Progenitor cell of endocrine pancreas (in vitro differentiated cells): ENCODE results near the gene GALNS. TPM values are rescaled to one million over a fixed set of nuclear protein-coding genes. Genes with fewer than 3 reads are reported as not detected.

Experiments used
- DNase-seq: peaks from one replicate; pipeline ENCODE4 v3.0.0; 2021; ENCODE audit warnings: low spot score; ENCODE audit not compliant: unreplicated experiment
- H3K27ac Mint-ChIP-seq: 2 replicates; pipeline ENCODE4 v1.8.0; 2021; ENCODE audit warnings: mild to moderate bottlenecking, moderate library complexity, mixed read lengths
- H3K27me3 Mint-ChIP-seq: 2 replicates; pipeline ENCODE4 v1.8.0; 2021; ENCODE audit warnings: mixed read lengths
- H3K36me3 Mint-ChIP-seq: 2 replicates; pipeline ENCODE4 v1.8.0; 2022; ENCODE audit warnings: mixed read lengths; ENCODE audit not compliant: insufficient read depth
- H3K4me1 Mint-ChIP-seq: 2 replicates; pipeline ENCODE4 v1.8.0; 2021; ENCODE audit warnings: low read depth, mixed read lengths
- H3K4me3 Mint-ChIP-seq: 2 replicates; pipeline ENCODE4 v1.8.0; 2021; ENCODE audit warnings: low read depth, mild to moderate bottlenecking, moderate library complexity, mixed read lengths
- H3K9me3 Mint-ChIP-seq: 2 replicates; pipeline ENCODE4 v1.8.0; 2021; ENCODE audit warnings: low read depth, mixed read lengths
- total RNA-seq: library from RNA; stranded (reverse); gene quantifications from 2 replicates; pipeline ENCODE4 v1.2.1, GENCODE V29; 2021
- TF ChIP-seq, protein P1 (sequence below): fragments of 200-600 bp; sonication (generic); IDR thresholded peaks from one replicate; pipeline ENCODE4 v1.5.0; 2021; ENCODE audit warnings: antibody characterized with exemption, mild to moderate bottlenecking; ENCODE audit not compliant: unreplicated experiment

The GALNS gene
- total RNA-seq, 1 donor from 2014 or later = 32.7 TPM

DNA sequence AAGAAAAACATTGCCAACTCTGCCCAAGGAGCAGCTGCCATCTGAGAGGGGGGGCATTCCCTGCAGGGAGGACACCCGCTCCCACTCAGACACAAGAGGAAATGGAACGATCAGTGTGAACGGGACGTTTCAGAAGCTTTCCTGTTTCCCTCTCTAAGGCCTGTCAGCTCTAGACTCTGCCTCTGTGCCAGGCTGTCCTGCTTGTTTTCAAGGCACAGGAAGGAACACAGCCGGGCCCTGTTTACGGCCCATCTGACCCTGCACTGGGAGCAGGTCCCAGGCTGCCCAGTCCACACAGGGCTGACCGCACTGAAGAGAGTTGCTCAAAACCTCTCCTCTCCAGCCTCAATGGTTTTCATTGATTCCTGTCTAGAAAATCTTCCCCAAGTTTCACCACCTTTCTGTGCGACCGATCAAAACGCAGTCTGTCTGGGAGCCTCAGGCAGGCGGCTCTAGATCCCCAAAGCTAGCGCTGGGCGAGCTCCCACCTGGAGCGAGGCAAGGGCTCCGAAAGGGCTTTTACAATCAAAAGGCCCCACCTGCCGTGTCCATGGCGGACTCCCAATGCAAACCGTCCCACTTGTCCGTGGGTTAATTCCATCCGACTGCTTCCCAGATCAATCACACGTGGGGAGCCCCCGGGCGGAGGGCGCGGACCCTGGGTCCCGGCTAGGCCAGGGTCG lies 73.2 kb downstream of the GALNS start:
- H3K4me3 Mint-ChIP-seq = peak overlapping the region; percentile 33

DNA sequence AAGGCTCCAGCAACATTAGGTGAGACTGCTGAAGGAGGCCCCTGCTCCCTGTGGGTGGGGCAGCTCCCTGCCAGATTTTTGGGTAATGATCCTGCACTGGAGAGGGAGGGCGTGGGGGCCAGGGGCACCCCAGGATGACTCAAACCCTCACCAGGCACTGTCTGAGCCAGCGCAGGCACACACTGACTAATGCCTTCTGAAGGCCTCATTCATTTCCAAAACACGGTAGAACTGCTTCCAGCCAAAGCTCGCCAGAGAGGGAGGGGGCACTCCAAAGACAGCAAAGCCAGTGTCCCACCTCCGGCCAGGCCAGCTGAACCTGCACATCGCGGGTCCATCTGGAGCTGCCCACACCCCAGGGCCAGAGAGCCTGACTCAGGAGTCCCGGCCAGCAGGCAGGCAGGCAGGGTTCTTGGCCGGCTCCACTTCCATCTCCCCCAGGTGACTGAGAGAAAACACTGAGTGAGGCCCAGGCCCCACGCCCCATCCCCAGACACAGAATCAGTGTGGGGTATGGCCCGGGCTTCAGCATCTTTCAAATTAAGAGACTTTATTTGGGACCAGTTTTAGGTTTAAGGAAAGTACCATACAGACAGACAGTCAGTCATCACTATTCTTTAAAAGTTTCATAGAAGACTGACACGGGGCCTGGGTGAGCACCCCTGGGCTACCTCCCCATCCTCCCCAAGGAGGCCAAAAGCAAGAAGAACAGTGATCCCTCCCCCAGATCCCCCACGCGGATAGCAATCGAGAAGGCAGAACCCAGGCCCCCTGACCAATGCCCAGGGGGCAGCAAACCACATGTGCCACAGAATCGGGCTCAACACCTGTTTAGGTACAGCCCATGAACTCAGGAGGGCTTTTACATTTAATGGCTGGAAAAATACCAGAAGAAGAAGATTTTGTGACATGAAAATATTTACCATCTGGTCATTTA lies 74.0 kb downstream of the GALNS start:
- Mint-ChIP-seq H3K4me1 (peaks cover 3% of the 10 kb centered on the region), H3K36me3 (no peaks in the 10 kb centered on the region), H3K27ac (no peak overlapping the region), H3K4me3 (no peak overlapping the region), H3K27me3 (peaks cover 29% of the 10 kb centered on the region), H3K9me3 (no peaks in the 10 kb centered on the region)
- TF ChIP-seq, protein P1, sequence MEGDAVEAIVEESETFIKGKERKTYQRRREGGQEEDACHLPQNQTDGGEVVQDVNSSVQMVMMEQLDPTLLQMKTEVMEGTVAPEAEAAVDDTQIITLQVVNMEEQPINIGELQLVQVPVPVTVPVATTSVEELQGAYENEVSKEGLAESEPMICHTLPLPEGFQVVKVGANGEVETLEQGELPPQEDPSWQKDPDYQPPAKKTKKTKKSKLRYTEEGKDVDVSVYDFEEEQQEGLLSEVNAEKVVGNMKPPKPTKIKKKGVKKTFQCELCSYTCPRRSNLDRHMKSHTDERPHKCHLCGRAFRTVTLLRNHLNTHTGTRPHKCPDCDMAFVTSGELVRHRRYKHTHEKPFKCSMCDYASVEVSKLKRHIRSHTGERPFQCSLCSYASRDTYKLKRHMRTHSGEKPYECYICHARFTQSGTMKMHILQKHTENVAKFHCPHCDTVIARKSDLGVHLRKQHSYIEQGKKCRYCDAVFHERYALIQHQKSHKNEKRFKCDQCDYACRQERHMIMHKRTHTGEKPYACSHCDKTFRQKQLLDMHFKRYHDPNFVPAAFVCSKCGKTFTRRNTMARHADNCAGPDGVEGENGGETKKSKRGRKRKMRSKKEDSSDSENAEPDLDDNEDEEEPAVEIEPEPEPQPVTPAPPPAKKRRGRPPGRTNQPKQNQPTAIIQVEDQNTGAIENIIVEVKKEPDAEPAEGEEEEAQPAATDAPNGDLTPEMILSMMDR = no peak
- DNase-seq = no peak

More for the DNA sequence above, 73.2 kb downstream of the GALNS start:
- Mint-ChIP-seq H3K27ac (peak overlapping the region; percentile 45), H3K9me3 (no peaks in the 10 kb centered on the region), H3K4me1 (peaks cover 3% of the 10 kb centered on the region), H3K36me3 (no peaks in the 10 kb centered on the region), H3K27me3 (peaks cover 28% of the 10 kb centered on the region)
- TF ChIP-seq, protein P1 = no peak
- no peak for DNase-seq

DNA sequence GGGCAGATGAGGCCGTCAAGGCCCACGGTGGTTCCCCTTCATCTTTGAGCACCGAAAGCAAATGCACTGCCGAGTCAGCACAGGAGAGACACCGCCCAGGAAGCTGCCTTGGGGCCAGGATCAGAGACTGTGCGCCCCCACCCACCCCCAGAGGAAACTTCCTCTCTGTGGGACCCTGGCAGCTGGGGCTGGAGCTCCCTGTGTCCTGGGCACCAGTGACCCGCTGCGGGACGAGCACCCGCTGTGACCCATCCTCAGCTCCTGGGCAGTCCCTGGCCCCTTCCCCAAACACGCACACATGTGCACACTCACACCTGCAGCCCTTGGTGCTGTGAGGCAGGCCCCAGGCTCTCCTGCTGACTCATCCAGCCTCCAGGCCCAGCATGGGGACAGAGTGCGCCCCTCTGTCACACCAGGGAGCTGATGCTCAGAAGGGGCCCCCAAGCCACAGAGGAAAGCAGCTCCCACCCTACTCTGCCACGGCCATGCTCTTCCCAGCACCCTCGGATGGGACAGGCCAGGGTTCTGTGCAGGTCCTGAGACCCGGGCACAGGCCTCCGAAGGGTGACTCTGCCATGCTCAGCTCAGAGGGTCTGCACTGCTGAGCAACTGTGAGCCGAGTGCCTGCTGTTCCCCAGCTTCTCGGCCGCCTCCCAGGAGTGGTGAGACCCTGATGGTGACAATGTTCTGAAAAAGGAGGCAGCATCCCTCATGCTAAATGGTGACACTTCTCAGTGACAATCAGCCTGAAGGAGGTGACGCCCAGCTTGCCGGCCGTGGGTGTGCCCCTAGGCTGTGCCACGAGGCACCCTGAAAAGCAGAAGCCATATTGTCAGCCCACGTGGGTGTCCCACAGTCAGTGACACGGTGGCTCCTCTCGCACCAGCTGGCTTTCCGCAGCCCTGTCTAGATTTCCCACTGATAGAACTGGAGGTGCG lies 75.3 kb downstream of the GALNS start:
- Mint-ChIP-seq H3K9me3 (no peaks in the 10 kb centered on the region), H3K4me1 (peaks cover 3% of the 10 kb centered on the region), H3K4me3 (no peak overlapping the region), H3K27ac (no peak overlapping the region), H3K27me3 (peaks cover 23% of the 10 kb centered on the region), H3K36me3 (no peaks in the 10 kb centered on the region)
- TF ChIP-seq, protein P1 = no peak
- no peak for DNase-seq

DNA sequence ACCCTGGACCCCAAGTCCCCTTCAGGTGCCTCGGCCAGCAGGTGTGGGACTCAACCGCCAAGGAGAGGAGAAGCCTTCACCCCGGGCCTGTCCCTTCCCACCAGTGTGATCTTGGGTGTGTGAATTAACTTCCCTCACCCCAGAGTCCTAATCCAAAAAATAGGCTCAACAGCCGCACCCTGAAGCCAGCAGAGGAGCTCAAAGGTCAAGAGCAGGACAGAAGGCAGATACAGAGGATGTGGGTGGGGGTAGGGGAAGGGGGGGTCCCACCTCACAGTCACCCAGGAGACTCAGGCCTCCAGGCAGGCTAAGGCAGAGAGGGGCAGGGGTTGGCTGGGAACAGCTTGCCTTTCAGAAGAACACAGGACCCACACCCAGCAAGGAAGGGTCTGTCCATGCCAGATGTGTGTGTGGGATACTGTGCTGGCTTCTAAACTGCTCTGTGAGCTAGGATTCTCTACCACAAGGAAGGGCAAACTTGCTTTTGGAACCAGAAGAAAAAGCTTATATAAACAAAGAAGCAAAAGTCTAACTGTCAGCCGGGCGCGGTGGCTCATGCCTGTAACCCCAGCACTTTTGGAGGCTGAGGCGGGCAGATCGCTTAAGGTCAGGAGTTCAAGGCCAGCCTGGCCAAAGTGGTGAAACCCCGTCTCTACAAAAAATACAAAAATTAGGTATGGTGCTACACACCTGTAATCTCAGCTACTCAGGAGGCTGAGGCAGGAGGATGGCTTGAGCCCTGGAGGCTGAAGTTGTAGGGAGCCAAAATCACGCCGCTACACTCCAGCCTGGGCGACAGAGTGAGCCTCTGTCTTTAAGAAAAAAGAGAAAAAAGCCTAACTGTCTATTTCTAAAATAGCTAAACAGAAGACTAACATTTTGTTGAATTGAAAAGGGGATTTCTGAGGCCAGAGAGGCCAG lies 76.3 kb downstream of the GALNS start:
- Mint-ChIP-seq H3K9me3 (no peaks in the 10 kb centered on the region), H3K4me1 (peaks cover 3% of the 10 kb centered on the region), H3K36me3 (no peaks in the 10 kb centered on the region), H3K27me3 (peaks cover 23% of the 10 kb centered on the region), H3K27ac (no peak overlapping the region), H3K4me3 (no peak overlapping the region)
- TF ChIP-seq, protein P1 = no peak
- no peak for DNase-seq
